NCI-H1694 (cell line): ENCODE data around the gene IL36RN.

Experiments
- DNase-seq: peaks from one replicate; lab custom pipeline; 2025; lab: John Stamatoyannopoulos, UW

The IL36RN gene

GRCh38 chr2:113102133-113102532 is 43.1 kb downstream of the IL36RN start:
- DNase-seq, result no peak

GRCh38 chr2:113103277-113103676 is 44.3 kb downstream of the IL36RN start:
- no peak for DNase-seq

GRCh38 chr2:113104054-113104611 is 45.1 kb downstream of the IL36RN start:
- no peak for DNase-seq

GRCh38 chr2:113105047-113105785 is 46.2 kb downstream of the IL36RN start:
- no peak for DNase-seq

GRCh38 chr2:113111121-113111520 is 52.1 kb downstream of the IL36RN start:
- no peak for DNase-seq

- DNase-seq, result no peak
Observed at GRCh38 chr2:113111823-113112287, 52.9 kb downstream of the IL36RN start.

- no peak for DNase-seq
Observed at GRCh38 chr2:113112441-113112840, 53.4 kb downstream of the IL36RN start.

GRCh38 chr2:113112871-113113270 is 53.9 kb downstream of the IL36RN start:
- no peak for DNase-seq

- DNase-seq, result no peak
Observed at GRCh38 chr2:113113807-113114206, 54.8 kb downstream of the IL36RN start.
